HL-60 (cell line): ENCODE measurements around the gene GNAT1.

ENCODE experiments used
- DNase-seq, 2 experiments: peaks; one replicate each; pipeline ENCODE4 v3.0.0-alpha.2; 2010 to 2020; ENCODE audit warnings: low read depth in 1 of 2, low spot score in 1 of 2
- H3K27ac ChIP-seq: fragments of 250-450 bp; sonication (Bioruptor Pico); replicated peaks from 2 replicates; pipeline ENCODE4 v1.5.1; 2020; ENCODE audit warnings: mild to moderate bottlenecking, moderate library complexity
- H3K27me3 ChIP-seq: fragments of 250-450 bp; sonication (Bioruptor Pico); 2 replicates; pipeline ENCODE4 v1.5.1; 2021; ENCODE audit warnings: mild to moderate bottlenecking, moderate library complexity; ENCODE audit not compliant: insufficient read depth, poor library complexity, severe bottlenecking
- H3K4me3 ChIP-seq: replicated peaks from 2 replicates; pipeline ENCODE4 v1.5.1; 2011; ENCODE audit warnings: mild to moderate bottlenecking, control low read depth, low read length; ENCODE audit not compliant: insufficient read depth
- CTCF ChIP-seq: IDR thresholded peaks from one replicate; pipeline ENCODE4 v1.5.1; 2011; ENCODE audit warnings: low read length, control low read depth, inconsistent platforms; ENCODE audit not compliant: insufficient read depth
- GABPA ChIP-seq: IDR thresholded peaks from 2 replicates; pipeline ENCODE4 v1.6.1; 2012; ENCODE audit warnings: low read depth
- POLR2AphosphoS5 ChIP-seq: IDR thresholded peaks from 2 replicates; pipeline ENCODE4 v1.6.1; 2012; ENCODE audit warnings: low read depth
- REST ChIP-seq: IDR thresholded peaks from 2 replicates; pipeline ENCODE4 v1.6.1; 2012; ENCODE audit warnings: low read depth; ENCODE audit not compliant: insufficient replicate concordance
- SPI1 ChIP-seq: IDR thresholded peaks from 2 replicates; pipeline ENCODE4 v1.6.1; 2012; ENCODE audit warnings: low read depth, mild to moderate bottlenecking, borderline replicate concordance

GNAT1 gene

GRCh38 chr3:50184242-50184978, 7.0 kb upstream of the GNAT1 start:
- DNase-seq, result no peak
- Histone ChIP-seq H3K27ac (no peak overlapping the region), H3K27me3 (no peaks in the 10 kb centered on the region), H3K4me3 (no peak overlapping the region)
- no peak for TF ChIP-seq GABPA
- no peak for TF ChIP-seq REST
- TF ChIP-seq CTCF, result no peak
- no peak for TF ChIP-seq POLR2AphosphoS5
- no peak for TF ChIP-seq SPI1

- no peak overlapping the region for H3K4me3 ChIP-seq
- no peak for TF ChIP-seq POLR2AphosphoS5
- no peak for TF ChIP-seq REST
- TF ChIP-seq SPI1, result no peak
- no peak for TF ChIP-seq GABPA
- TF ChIP-seq CTCF, result no peak
- no peaks in the 10 kb centered on the region for H3K27me3 ChIP-seq
- DNase-seq, result no peak
- H3K27ac ChIP-seq, result no peak overlapping the region
Observed at GRCh38 chr3:50185230-50185629, 6.2 kb upstream of the GNAT1 start.

GRCh38 chr3:50186096-50186495, 5.3 kb upstream of the GNAT1 start:
- no peak for DNase-seq
- no peaks in the 10 kb centered on the region for H3K27me3 ChIP-seq
- H3K4me3 ChIP-seq, result no peak overlapping the region
- no peak overlapping the region for H3K27ac ChIP-seq
- TF ChIP-seq GABPA, result no peak
- TF ChIP-seq REST, result no peak
- no peak for TF ChIP-seq POLR2AphosphoS5
- TF ChIP-seq CTCF, result no peak
